SH-SY5Y (cell line): ENCODE data around the gene IGSF11.

Source experiments
- GATA2 ChIP-seq: IDR thresholded peaks from 2 replicates; pipeline ENCODE4 v1.6.1; 2011; ENCODE audit warnings: mild to moderate bottlenecking, low read depth, low read length
- GATA3 ChIP-seq: IDR thresholded peaks from 2 replicates; pipeline ENCODE4 v1.6.1; 2011; ENCODE audit warnings: low read depth, mild to moderate bottlenecking, low read length, moderate library complexity

DNA sequence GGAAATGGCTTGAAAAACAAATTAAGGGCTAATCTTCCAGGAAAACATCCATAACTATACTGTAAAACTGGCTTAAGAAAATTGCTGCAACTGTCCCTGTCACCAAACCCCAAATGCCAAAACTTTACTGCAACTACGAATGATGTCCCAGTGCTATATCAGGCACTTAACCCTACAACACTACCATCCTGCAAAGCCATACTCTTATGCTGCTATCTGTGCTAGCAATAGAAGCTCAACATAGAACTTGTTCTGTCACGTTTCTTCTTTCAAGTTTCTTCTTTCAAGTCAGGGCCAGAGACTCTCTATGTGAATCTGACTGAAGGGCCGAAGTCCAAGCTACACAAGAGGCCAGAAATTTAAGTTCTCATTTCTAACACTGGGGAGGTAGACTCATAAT is 92.5 kb downstream of the IGSF11 start:
- TF ChIP-seq GATA2 (no peak), GATA3 (no peak)
